Measurements from ENCODE around the gene PRDM16. TPM values are rescaled to one million over a fixed set of nuclear protein-coding genes. Genes with fewer than 3 reads are reported as not detected.
A peak's percentile ranks its signal among the peaks of the same experiment; 100 is the strongest.

Gene PRDM16
- total and polyA plus RNA-seq, 2 of the 8 experiments (the other 6 are each of a cell fraction or from before 2014, with no cell fraction given), result 0.39 to 0.43 TPM

DNA sequence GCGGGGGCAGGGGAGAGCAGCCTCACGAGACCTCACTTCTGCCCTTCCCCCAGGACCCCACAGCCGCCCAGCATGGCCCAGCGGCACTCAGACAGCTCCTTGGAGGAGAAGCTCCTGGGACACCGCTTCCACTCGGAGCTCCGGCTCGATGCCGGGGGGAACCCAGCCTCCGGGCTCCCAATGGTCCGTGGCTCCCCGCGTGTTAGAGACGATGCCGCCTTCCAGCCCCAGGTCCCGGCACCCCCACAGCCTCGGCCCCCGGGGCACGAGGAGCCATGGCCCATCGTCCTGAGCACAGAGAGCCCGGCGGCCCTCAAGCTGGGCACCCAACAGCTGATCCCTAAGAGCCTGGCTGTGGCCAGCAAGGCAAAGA, 394.0 kb downstream of the PRDM16 start:
- FAIRE-seq, result no peak
- Histone ChIP-seq H2AK5ac (ENCODE audit: low read depth, low read length) (no peak overlapping the region), H3K14ac (ENCODE audit: insufficient read length) (no peak overlapping the region), H2BK120ac (replicated peaks; ENCODE audit: low read depth, low read length) (no peak overlapping the region), H3K9ac (replicated peaks in 1 of 4; ENCODE audit: extremely low read depth in 1 of 4, low read depth in 3 of 4, low read length in 3 of 4) (no peak overlapping the region), H3K4me2 (ENCODE audit: insufficient read depth in 1 of 2, low read depth in 2 of 2, low read length in 2 of 2) (no peak overlapping the region), H2BK20ac (ENCODE audit: low read length) (no peak overlapping the region), H2BK5ac (ENCODE audit: low read depth, low read length) (0 out of 2 replicates have a peak overlapping the region, but pooled peaks have one; percentile 44), H4K5ac (ENCODE audit: insufficient read length, low read depth, low read length) (no peak overlapping the region), H3K23ac (ENCODE audit: insufficient read length) (no peak overlapping the region), H3K18ac (ENCODE audit: extremely low read depth, low read length) (no peak overlapping the region), H3K4ac (replicated peaks; ENCODE audit: insufficient read length, low read depth, low read length) (no peak overlapping the region), H3K79me1 (ENCODE audit: low read depth, low read length) (peaks cover 5% of the 10 kb centered on the region; the same call in 1 of the 2 replicates), H2AFZ (ENCODE audit: low read length) (no peak overlapping the region), H2BK12ac (ENCODE audit: low read depth, low read length) (no peak overlapping the region), H3K27ac (ENCODE audit: low read depth, low read length) (no peak overlapping the region), H3K36me3 (ENCODE audit: control insufficient read depth in 2 of 4, insufficient read depth in 4 of 4, low read length in 3 of 4) (no peaks in the 10 kb centered on the region), H4K8ac (ENCODE audit: extremely low read depth, insufficient read depth, low read length) (0 out of 2 replicates have a peak overlapping the region, but pooled peaks have one; percentile 44), H4K20me1 (replicated peaks in 1 of 2; ENCODE audit: control insufficient read depth in 1 of 2, insufficient read depth in 2 of 2, low read length in 2 of 2) (peaks cover 0 to 10% of the 10 kb centered on the region in 2 experiments), H3K4me1 (replicated peaks in 1 of 4; ENCODE audit: control insufficient read depth in 3 of 4, insufficient read depth in 4 of 4, low read length in 3 of 4) (peaks cover 0 to 1% (median under 1%) of the 10 kb centered on the region in 4 experiments; a peak in 1 of 7 replicates), H3K79me2 (ENCODE audit: control insufficient read depth in 1 of 2, insufficient read depth in 2 of 2, low read length in 2 of 2) (no peaks in the 10 kb centered on the region), H3K9me3 (ENCODE audit: insufficient read depth in 2 of 2, low read depth in 1 of 2, low read length in 1 of 2) (no peaks in the 10 kb centered on the region), H3K27me3 (replicated peaks in 1 of 4; ENCODE audit: control insufficient read depth in 3 of 4, extremely low read depth in 1 of 4, insufficient read depth in 3 of 4, low read length in 3 of 4) (no peaks in the 10 kb centered on the region), H4K91ac (replicated peaks; ENCODE audit: insufficient read length, low read length) (no peak overlapping the region), H3K56ac (replicated peaks; ENCODE audit: insufficient read length, low read depth, low read length) (no peak overlapping the region), H2BK15ac (ENCODE audit: low read length) (no peak overlapping the region), H3K4me3 (ENCODE audit: extremely low read depth in 1 of 4, insufficient read depth in 2 of 4, low read depth in 3 of 4, low read length in 4 of 4) (no peak overlapping the region), H3K23me2 (ENCODE audit: low read depth, low read length) (no peaks in the 10 kb centered on the region)
- ChIA-PET POLR2A (ENCODE audit: partially characterized antibody) (interaction anchor here (1.0 to 1.6 kb wide), 2 partner anchors 9 to 10 kb away, joined by 4 to 9 read pairs; no protein-coding TSS in a partner anchor), CTCF (ENCODE audit: partially characterized antibody) (interaction anchor here (0.7 to 2.8 kb wide), 10 partner anchors 9 to 176 kb away, joined by 3 to 25 read pairs (median 3); no protein-coding TSS in a partner anchor)
- 94% methylated on average over 9 of the region's 22 CpGs; no CpG with 5 or more reads in 1 of the 2 experiments for WGBS, 2 experiments (ENCODE audit: extremely low coverage in 1 of 2, insufficient coverage in 1 of 2, insufficient read length in 1 of 2, insufficient replicate concordance in 2 of 2, low coverage in 1 of 2, low lambda C conversion rate in 2 of 2, missing lambda C conversion rate in 1 of 2)
- DNase-seq (ENCODE audit: low read depth in 1 of 2, low spot score in 2 of 2), result no peak
- TF ChIP-seq PHF8 (conservative IDR thresholded peaks at IDR 0.05; ENCODE audit: low read depth, low read length), result no peak
- no peak for TF ChIP-seq CREB1 (IDR thresholded peaks at IDR 0.05)
- TF ChIP-seq CBX5 (IDR thresholded peaks at IDR 0.05; ENCODE audit: low read depth, low read length), result no peak
- TF ChIP-seq SIX5 (IDR thresholded peaks at IDR 0.05; ENCODE audit: low read depth, low read length), result no peak
- TF ChIP-seq CTBP2 (IDR thresholded peaks at IDR 0.05; ENCODE audit: borderline replicate concordance, insufficient read depth, insufficient read length, low read length), result no peak
- TF ChIP-seq ASH2L (IDR thresholded peaks at IDR 0.05; ENCODE audit: low read length), result no peak
- TF ChIP-seq CBX8 (IDR thresholded peaks at IDR 0.05; ENCODE audit: borderline replicate concordance, low read depth, low read length), result no peak
- no peak for TF ChIP-seq KDM4A (IDR thresholded peaks at IDR 0.05; ENCODE audit: low read depth, low read length, severe bottlenecking)
- no peak for TF ChIP-seq EP300 (IDR thresholded peaks at IDR 0.05; ENCODE audit: borderline replicate concordance in 1 of 2, low read depth in 2 of 2, low read length in 2 of 2)
- no peak for TF ChIP-seq FOSL1 (IDR thresholded peaks at IDR 0.05; ENCODE audit: insufficient read depth, low read depth, low read length)
- TF ChIP-seq KDM1A (IDR thresholded peaks at IDR 0.05; ENCODE audit: borderline replicate concordance, low read length), result no peak
- TF ChIP-seq SUZ12 (IDR thresholded peaks at IDR 0.05; ENCODE audit: low read length), result no peak
- TF ChIP-seq, protein P1, sequence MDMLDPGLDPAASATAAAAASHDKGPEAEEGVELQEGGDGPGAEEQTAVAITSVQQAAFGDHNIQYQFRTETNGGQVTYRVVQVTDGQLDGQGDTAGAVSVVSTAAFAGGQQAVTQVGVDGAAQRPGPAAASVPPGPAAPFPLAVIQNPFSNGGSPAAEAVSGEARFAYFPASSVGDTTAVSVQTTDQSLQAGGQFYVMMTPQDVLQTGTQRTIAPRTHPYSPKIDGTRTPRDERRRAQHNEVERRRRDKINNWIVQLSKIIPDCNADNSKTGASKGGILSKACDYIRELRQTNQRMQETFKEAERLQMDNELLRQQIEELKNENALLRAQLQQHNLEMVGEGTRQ (IDR thresholded peaks at IDR 0.05; ENCODE audit: low read length), result no peak

Data from H1 (cell line).